ENCODE data around the gene PTGES3.
"Not testable (repeated sequence)": the region's sequence is repeated elsewhere in the genome, so short reads cannot be mapped to it uniquely, and the experiment has no call there.

Gene PTGES3, protein sequence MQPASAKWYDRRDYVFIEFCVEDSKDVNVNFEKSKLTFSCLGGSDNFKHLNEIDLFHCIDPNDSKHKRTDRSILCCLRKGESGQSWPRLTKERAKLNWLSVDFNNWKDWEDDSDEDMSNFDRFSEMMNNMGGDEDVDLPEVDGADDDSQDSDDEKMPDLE

DNA sequence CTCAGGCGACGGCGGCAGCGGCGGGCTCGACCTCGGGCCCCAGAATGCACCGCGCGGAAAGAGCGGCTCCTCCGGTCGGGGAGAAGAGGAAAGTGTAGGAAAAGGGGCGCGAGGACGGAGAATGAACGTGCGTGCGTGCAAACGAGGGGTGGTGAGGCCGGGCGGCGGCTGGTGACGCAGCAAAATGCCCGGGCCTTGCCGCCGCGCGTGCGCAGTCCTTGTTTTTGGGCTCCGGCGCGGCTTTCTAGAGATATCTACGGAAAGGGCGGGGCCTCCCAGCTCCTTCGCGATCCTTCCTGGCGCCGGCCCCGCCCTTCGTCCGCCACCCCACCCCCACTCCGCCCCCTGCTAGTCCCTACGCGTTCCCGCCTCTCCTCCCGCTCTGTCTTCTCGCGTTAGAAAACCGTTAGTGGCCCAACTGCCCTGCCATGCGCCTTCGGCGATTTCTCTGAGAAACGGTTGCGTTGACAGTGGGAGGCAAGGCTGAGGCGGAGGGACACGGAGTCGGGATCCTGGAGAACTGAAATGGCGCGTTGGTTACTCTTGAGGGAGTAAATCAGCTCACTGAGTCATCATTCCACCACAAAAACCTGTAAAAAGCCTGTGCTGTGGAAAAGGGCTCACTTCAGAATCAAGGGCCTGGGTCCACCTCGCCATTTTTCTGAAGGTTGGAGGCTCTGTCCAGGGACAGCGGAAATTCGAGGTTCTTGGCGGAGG lies at the start of gene PTGES3:
Gene PTGES3, minus strand, starts transcription at position 156 of the 717 bp plus-strand sequence. CDS start 285 bp downstream, outside the sequence.
- DNase-seq = peak; percentile 97 to 98

DNA sequence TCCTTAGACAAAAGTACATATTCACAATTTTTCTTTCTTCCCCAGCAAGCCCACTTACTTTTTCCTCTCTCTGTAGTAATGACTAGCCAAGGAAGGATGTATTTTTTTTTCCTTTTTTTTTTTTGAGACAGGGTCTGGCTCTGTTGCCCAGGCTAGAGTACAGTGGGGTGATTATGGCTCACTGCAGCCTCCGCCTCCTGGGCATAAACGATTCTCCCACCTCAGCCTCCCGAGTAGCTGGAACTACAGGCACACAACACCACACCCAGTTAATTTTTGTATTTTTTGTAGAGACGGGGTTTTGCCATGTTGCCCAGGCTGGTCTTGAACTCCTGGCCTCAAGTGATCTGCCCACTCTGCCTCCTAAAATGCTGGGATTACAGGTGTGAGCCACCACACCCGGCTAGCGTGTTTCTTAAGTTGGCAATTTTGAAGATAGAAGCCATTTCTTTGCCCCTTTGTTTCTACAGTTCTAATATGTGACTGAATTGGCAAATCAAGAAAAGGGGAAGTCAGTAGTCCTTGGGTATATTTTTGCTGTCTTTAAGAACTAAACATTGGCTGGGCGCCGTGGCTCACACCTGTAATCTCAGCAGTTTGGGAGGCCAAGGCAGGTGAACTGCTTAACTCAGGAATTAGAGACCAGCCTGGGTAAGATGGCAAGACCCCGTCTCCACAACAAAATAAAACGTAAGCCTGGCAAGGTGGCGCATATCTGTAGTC lies 40.2 kb upstream of the PTGES3 start:
- peak in 1 of 2 experiments; percentile 3 for DNase-seq

DNA sequence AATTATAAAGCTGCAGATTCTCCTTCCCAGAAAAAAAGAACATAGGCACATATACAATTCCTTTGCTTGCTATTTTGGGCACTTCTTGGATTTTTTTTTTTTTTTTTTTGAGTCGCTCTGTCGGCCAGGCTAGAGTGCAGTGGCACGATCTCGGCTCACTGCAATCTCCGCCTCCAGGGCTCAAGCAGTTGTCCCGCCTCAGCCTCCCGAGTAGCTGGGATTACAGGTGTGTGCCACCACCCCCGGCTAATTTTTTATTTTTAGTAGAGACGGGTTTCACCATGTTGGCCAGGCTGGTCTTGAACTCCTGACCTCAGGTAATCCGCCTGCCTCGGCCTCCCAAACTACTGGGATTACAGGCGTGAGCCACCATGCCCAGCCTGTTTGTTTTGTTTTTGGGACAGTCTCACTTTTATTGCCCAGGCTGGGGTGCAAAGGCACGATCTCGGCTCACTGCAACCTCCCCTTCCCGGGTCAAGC lies 38.2 kb upstream of the PTGES3 start:
- not testable (repeated sequence) for DNase-seq

DNA sequence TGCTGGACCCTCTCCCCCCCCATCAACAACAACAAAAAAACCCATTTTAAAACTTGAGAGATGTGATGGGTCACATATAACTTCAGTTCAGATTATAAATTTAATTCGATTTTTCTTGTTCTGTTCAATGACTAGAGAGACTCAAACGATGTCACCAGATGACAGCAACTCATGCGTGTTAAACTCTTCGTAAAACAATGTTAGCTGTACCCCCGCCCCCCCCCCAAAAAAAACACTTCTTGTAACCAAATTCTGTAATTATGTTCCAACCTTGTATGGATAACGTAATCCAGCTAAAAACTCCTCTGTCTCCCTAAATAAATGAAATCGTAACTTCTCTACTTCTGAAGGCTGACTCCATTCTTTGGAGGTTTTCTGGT lies 37.6 kb upstream of the PTGES3 start:
- DNase-seq = no peak

DNA sequence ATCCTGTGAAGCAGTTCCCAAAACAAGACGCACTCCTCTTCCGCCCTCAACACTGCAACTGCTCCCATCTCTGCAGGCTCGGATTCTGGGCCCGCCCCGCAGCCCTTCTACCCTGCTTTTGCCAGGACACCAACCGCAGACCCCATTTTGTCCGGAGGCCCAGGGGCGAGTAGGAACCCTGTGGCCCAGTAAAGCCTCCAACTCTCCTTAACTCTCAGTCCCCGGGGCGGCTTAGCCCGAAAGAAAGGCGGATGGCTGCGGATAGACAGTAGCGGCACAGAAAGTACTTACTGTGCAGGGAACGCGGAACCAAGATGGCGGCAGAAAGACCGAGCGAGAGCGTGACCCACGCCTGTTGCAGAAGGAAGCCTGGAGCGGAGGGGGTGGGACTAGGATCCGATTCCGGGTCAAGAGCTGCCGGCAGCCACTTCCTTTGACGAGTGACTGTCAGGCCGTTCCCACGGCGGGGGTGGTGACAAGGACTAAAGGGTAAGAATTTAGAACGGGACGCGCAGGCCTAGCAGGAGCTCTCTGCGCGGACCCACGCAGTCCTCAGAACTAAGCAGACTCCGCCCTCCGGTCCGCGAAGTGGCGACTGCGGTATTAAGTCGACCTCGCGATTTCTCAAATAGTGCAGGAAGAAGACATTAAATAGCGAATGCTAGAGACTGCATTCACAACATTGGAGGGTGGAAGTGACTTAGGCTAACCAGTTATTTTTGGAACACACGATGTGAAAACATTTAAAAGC lies 37.1 kb upstream of the PTGES3 start, which contains the start of gene NACA:
Gene NACA, minus strand, starts transcription at position 328 of the 751 bp plus-strand sequence. CDS start 778 bp downstream, outside the sequence.
- peak; percentile 98 for DNase-seq

DNA sequence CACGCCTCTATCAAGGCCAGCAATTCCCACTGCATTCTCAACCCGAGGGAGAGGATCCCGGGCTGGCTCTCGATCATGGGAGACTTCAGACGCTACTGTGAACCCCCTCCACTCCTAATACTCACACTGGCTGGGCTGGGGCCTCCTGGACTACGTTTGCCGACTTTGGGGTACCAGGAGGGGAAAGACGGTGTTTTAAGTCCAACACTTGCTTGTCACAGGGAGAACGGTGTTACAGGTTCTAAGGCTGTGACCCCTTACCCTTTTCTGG lies 36.6 kb upstream of the PTGES3 start:
- no peak for DNase-seq

DNA sequence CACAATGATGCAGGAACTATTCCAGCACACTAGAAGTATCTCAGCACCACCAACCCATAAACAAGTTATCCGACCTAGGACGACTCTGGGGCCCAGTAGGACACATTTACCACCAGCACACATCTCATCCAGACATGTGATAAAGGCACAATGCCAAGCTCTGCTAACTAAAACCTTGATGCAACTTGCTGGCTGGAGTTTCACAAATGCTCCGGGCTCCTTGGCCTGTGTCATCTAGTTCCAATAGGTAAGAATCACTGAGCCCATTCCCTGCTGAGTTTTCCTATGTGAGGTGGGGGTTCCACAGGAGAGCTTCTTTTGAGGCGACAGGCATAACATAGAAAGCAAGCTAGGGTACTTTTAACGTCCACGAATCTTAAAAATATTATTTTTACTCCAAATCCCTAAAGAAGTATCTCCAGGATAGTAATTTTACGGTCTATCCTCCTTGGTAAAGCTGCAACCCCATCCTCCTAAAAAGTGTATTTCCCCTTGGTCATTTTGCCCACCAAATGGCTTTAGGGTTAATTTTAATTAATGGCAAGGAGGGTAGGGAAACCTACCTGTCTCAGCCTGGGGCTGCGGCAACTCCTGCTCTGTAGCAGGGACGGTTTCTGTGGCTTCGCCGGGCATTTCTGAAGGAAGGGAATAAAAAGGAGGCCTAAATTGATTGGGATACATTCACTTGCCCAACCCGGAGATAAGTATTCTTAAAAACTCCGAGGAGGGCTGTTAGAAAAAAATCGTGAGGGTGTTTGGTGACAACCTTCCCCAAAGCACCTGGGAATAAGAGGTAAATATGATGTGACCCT lies 36.0 kb upstream of the PTGES3 start:
- peak in 1 of 2 experiments; percentile 9 for DNase-seq

DNA sequence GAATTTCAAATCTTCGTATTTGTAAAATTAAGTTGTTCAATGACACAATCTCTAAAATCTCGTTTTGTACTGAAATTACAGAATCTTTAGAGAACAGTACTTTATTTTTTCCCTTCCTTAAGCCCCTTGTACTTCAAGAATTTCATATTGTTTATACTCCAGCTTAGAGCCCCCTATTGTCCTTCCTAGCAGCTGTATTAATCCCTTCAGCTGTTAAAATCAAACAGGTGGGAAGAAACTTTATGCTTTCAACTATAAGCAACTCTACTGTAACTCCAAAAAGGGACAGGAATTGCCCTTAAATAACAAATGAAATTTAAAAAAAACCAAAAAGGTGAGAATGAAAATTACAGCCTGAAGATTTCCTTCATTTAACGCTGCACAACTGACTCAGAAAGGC lies 35.3 kb upstream of the PTGES3 start:
- no peak for DNase-seq

DNA sequence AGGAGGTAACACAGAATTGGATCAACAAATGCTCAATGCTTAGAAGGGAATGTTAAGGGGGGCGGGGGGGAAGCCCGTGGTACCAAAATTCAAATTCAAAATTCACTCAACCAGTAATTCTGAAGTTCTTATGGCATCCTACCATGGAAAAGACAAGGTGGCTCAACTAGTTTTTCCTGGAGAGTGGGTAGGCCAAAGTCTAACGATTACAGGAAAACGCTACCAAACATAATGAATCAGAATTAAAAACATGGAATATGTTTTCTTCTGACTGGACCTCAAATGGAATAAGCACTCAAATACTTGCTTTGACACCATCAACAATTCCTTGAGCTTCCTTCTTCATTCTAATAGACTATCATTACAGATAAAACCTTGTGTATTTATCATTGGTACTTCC lies 34.7 kb upstream of the PTGES3 start:
- DNase-seq = no peak

DNA sequence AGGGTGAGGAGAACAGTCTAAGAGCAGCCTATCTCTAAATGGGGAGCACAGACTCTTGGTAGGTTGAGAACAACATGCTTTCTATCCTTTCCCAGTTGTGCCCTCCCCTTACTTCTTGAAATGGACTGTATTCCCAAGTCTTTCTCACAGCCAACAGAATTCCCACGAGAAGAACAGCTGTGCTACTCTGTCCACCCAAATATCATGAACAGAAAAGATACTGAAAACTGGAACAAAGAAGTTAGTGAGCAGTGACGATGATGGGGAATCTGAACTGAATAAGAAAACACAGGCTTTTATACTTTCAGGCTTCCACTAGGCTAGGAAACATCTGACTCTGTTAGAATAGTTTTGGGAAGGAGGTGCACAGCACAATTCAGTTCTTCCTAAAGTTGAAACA lies 33.6 kb upstream of the PTGES3 start:
- no peak for DNase-seq

DNA sequence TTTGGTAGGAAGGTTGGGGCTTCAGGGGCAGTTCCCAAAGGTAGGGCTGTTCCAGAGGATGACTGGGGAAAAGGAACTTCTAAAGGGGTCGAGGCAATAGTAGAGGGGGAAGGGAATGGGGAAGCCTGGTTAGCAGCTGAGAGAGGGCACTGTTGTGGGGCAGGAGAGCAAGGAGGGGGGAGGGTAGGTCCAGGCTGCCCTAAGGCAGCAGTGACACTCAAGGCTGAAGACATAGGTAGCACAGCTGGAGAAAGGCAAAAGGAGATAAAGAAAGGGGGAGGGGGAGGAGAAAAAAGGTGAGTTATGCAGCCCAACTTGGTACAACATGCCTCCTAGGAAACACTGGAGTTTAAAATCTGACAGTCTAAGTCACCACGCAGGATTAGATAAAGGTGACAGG lies 33.1 kb upstream of the PTGES3 start:
- DNase-seq = no peak

DNA sequence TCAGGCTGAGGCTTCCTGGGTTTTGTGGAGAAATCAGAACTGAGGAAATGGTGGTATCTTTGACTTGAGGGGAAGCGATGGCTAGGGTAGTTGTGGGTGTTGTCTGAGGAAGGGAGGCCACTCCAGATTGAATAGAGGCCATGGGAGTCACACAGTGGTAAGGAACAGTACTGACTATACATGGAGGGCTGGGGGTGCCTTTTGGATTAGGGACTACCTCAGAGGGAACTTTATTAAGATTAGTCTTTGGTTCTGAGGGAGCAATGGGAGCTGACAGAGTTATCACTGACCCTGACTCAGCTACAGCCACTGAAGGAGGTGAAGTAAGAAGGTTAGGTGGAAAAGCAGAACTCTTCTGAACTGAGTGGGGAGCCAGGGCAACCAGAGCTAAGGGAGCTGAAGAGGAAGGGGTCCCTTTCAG lies 32.7 kb upstream of the PTGES3 start:
- peak; percentile 27 to 39 for DNase-seq

DNA sequence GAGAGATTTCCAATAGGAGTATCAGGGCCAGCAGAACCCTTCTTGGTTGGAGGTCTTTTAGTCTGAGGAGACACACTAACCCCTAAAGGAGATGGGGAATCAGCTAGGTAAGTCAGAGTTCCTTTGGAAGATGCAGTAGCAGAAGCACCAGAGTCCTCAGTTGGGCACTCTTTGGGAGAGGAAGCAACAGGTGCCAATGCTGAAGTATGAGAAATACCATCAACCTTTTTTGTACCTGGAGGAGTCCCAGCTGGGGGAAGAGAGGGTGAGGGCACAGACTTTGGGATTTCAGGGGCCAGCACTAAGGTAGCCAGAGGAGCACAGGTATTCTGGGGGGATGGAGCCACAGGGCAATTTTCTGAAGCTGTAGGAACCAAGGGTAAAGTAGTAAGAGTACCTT lies 31.0 kb upstream of the PTGES3 start:
- no peak for DNase-seq

DNA sequence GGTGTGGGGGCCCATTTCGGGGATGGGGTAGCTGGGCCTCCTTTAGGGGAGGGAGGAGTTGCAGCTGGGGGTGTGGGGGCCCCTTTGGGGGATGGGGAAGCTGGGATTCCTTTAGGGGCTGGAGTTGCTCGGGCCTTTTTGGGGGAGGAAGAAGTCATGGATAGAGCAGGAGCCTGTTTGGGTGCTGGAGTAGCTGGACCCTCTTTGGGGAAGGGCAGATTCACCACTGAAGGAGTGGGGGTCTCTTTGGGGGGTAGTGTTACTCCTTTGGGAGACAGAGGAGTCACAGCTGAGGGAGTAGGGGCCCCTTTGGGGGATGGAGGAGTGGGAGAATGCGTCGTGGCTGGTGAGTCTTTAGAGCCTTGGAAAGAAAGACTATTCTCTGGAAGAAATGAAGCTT lies 30.6 kb upstream of the PTGES3 start:
- DNase-seq = no peak

DNA sequence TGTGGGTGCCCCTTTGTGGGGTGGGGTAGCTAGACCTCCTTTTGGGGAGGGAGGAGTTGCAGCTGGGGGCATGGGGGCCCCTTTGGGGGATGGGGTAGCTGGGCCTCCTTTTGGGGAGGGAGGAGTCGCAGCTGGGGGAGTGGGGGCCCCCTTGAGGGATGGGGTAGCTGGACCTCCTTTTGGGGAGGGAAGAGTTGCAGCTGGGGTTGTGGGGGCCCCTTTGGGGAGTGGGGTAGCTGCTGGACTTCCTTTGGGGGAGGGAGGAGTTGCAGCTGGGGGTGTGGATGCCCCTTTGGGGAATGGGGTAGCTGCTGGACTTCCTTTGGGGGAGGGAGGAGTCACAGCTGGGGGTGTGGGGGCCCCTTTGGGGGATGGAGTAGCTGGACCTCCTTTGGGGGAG lies 30.1 kb upstream of the PTGES3 start:
- DNase-seq = no peak

DNA sequence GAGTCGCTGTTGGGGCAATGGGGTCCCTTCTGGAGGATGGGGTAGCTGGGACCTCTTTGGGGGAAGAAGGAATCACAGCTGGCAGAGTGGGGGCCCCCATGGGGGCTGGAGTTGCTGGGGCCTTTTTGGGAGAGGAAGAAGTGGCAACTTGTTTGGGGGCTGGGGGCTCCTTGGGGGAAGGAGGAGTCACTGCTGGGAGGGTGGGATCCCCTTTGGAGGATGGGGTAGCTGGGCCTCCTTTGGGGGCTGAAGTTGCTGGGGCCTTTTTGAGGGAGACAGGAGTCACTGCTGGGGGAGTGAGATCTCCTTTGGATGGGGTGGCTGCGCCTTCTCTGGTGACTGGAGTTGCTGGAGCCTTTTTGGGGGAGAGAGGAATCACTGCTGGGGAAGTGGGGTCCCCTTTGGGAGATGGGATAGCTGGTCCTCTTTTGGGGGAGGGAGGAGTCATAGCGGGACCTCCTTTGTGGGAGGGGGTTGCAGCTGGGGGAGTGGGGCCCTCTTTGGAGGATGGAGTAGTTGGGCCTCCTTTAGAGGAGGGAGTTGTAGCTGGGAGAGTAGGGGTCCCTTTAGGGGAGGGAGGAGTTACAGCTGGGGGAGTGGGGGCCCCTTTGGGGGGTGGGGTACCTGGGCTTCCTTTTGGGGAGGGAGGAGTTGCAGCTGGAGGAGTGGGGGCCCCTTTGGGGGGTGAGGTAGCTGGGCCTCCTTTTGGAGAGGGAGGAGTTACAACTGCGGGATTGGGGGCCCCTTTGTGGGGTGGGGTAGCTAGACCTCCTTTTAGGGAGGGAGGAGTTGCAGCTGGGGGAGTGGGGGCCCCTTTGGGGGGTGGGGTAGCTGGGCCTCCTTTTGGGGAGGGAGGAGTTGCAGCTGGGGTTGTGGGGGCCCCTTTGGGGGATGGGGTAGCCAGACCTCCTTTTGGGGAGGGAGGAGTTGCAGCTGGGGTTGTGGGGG lies 29.1 kb upstream of the PTGES3 start:
- DNase-seq = no peak

DNA sequence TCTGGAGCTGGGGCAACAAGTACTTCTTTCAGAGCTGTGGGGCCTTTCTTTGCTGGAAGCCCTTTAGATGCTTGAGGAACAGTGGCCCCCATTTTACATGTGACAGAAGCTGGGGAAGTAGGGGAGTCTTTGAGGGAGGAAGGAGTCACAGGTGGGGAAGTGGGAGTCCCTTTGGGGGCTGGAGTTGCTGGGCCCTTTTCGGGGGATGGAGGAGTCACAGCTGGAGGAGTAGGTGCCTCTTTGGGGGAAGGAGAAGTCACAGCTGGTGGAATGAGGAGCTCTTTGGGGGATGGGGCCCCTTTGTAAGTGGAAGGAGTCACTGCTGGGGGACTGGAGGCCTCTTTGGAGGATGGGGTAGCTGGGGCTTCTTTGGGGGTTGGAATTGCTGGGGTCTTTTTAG lies 28.4 kb upstream of the PTGES3 start:
- DNase-seq = no peak

DNA sequence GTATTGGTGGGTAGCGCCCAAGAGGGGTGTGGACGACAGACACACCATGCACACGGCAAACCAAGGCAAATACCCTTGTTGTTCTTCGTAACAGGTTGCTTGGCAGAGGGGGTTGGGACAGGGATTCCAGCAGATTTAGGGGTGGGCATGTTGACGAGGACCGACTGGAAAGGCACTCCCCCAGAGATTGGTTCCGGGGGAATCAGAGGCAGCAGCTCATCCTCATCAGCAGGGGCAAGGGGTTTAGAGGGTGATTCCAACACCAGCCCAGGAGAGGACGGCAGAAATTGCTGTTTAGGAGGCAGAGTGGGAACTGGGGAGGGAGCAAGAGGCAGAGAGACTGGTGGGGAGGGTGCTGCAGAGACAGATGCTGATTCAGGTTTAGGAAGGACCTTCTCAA lies 27.7 kb upstream of the PTGES3 start:
- no peak for DNase-seq

DNA sequence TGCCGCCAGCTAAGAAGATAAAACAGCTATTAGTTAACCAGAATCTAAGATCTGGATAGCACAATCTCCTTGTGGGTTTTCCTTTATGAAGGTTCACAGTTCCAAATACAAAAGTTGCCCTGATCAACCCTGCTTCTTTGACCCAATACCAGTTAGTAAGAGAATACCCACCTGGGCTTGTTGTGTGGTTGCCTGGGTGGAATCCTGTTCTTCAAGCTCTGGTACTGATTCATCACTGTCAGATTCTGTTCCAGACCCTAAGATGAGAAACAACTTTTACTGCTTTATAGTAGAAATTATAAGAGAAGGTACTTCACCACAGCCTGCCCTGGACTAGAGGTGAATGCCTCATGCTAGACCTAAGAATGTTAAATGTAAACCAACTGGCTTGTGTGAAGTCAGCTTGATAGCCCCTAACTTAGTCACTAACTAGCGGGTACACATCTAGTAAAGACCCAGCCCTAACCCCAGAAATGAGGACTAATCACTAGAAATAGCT lies 26.4 kb upstream of the PTGES3 start:
- no peak for DNase-seq

DNA sequence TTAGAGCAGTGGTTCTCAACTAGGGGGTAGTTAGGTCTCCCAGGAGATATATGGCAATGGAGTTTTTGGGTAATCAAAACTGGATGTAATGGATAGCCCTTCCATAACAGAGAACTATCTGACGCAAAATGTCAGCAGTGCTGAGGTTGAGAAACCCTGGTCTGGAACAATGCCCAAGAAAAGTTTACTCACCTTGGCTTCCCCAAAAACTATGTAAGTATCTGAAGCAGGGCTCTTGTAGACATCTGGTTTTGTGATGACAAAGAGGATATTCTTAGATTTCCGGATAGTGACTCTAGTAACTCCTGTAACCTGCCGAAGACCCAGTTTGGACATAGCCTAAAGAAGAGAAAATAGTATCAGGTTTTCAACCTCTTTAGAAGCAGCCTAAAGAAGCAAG lies 25.3 kb upstream of the PTGES3 start:
- DNase-seq = no peak

DNA sequence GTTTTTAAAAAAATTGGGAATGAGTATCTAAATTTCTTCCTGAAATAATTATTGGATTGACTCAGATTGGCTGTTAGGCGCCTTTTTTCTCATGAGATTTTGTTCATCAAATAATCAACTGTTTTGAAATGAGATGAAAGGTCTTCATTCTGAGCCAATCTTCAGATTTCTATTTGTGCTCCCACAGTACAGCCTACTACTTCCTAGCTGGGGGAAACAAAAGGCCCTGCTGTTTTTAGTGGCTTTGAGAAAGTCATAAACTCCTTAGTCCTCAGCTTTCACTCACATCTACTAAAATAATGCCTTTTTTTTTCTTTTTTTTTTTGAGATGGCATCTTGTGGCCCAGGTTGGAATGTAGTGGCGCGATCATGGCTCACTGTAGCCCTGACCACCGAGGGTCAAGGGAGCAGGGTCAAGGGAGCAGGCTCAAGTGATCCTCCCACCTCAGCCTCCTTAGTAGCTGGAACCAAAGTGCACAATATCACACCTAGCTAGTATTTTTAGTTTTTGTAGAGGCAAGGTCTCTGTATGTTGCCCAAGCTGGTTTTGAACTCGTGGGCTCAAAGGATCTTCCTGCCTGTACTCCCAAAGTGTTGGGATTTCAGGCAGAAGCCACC lies 21.8 kb upstream of the PTGES3 start:
- DNase-seq = no peak
